ENCODE results near the gene LAPTM4A.
"Not testable (repeated sequence)": the region's sequence is repeated elsewhere in the genome, so short reads cannot be mapped to it uniquely, and the experiment has no call there.

Gene LAPTM4A

GRCh38 chr2:20074901-20075300 is 23.5 kb upstream of the LAPTM4A start:
- no peak for DNase-seq

- not testable (repeated sequence) for DNase-seq
Measured at GRCh38 chr2:20074046-20074648, 22.7 kb upstream of the LAPTM4A start.

GRCh38 chr2:20073460-20073859 is 22.0 kb upstream of the LAPTM4A start:
- DNase-seq: no peak

- no peak for DNase-seq
Measured at GRCh38 chr2:20072436-20073158, 21.2 kb upstream of the LAPTM4A start.

GRCh38 chr2:20071397-20072383 is 20.3 kb upstream of the LAPTM4A start:
- no peak for DNase-seq

GRCh38 chr2:20069756-20070155 is 18.3 kb upstream of the LAPTM4A start:
- DNase-seq: no peak

GRCh38 chr2:20067992-20068584 is 16.7 kb upstream of the LAPTM4A start:
- DNase-seq: no peak

GRCh38 chr2:20065885-20066602 is 14.6 kb upstream of the LAPTM4A start:
- DNase-seq: peak in 1 of 2 donors; percentile 7

- no peak for DNase-seq
Measured at GRCh38 chr2:20064841-20065240, 13.4 kb upstream of the LAPTM4A start.

- DNase-seq: no peak
Measured at GRCh38 chr2:20064421-20064820, 13.0 kb upstream of the LAPTM4A start.

- no peak for DNase-seq
Measured at GRCh38 chr2:20062615-20063545, 11.5 kb upstream of the LAPTM4A start.

GRCh38 chr2:20061940-20062339 is 10.5 kb upstream of the LAPTM4A start:
- no peak for DNase-seq

- DNase-seq: no peak
Measured at GRCh38 chr2:20061476-20061875, 10.0 kb upstream of the LAPTM4A start.

- DNase-seq: no peak
Measured at GRCh38 chr2:20060106-20060505, 8.7 kb upstream of the LAPTM4A start.

- no peak for DNase-seq
Measured at GRCh38 chr2:20057268-20057667, 5.8 kb upstream of the LAPTM4A start.

- DNase-seq: no peak
Measured at GRCh38 chr2:20054931-20055330, 3.5 kb upstream of the LAPTM4A start.

- DNase-seq: no peak
Measured at GRCh38 chr2:20054119-20054518, 2.7 kb upstream of the LAPTM4A start.

GRCh38 chr2:20052861-20053281 is 1.4 kb upstream of the LAPTM4A start:
- DNase-seq: peak in 1 of 2 donors; percentile 5

- no peak for DNase-seq
Measured at GRCh38 chr2:20052229-20052851, 912 bp upstream of the LAPTM4A start.

All from stimulated activated CD4-positive, alpha-beta T cell treated with anti-CD3 and anti-CD28 coated beads, Interleukin-2, amount 100 ng/mL, for 48 hours (primary cell).